GM18519 (cell line): ENCODE data around the gene FBXO41.
A peak's percentile ranks its signal among the peaks of the same experiment; 100 is the strongest.

Source experiments
- ATAC-seq: cut with Tn5 transposase; IDR thresholded peaks from one replicate; pipeline ENCODE4 v1.9.1; 2021; ENCODE audit warnings: mild to moderate bottlenecking, moderate library complexity; ENCODE audit not compliant: unreplicated experiment, low FRiP score

FBXO41 gene

DNA sequence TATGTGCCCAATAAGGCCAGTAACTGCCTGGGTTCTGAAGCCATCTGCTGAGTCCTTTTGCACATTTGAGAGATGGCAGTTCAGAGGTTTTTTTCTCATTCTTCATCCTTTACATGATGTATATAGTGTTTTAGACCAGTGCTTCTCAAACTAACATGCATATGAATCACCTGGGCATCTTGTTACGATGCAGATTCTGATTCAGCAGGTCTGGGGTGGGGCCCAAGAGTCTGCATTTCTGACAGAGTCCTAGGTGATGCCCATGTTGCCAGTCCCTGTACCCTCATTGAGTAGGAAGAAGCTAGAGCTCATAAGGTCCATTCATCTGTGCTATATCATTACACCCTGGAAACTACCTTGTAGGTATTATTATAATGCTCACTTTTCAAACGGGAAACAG is 66.5 kb downstream of the FBXO41 start:
- no peak for ATAC-seq

DNA sequence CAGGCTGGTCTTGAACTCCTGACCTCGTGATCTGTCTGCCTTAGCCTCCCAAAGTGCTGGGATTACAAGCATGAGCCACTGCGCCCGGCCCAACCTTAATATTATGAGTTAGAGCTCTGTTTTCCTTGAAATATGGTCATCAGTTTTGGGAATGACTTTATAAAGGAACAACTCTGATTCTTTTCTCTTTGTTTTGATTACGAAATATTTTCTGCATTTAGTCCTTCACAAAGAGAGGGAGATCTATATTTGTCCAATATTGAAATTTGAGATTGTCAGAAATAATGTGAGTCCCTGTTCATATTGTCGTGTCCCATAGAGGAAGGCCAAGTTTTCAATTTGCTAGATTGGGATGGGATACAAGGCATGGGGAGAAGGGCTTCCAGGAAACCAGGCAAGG is 67.1 kb downstream of the FBXO41 start:
- no peak for ATAC-seq

DNA sequence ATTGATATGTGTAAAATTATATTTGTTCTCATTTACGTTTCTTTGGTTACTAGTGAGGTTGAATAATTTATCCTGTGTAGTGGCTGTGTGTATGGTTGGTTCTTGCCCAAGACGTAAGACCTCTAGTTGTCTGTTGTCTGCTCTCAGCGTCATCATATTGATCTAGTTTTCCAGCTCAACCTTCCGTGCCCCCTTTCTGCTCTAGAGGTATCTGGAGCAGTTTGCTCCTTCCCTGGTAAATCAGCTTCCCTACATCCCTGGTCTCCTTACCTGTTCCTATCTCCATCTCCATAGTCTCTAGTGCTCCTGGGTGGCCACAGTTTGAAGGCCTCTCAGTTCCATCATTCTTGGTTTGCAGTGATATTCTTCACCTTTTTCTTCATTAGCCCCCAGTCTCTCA is 69.0 kb downstream of the FBXO41 start:
- no peak for ATAC-seq

DNA sequence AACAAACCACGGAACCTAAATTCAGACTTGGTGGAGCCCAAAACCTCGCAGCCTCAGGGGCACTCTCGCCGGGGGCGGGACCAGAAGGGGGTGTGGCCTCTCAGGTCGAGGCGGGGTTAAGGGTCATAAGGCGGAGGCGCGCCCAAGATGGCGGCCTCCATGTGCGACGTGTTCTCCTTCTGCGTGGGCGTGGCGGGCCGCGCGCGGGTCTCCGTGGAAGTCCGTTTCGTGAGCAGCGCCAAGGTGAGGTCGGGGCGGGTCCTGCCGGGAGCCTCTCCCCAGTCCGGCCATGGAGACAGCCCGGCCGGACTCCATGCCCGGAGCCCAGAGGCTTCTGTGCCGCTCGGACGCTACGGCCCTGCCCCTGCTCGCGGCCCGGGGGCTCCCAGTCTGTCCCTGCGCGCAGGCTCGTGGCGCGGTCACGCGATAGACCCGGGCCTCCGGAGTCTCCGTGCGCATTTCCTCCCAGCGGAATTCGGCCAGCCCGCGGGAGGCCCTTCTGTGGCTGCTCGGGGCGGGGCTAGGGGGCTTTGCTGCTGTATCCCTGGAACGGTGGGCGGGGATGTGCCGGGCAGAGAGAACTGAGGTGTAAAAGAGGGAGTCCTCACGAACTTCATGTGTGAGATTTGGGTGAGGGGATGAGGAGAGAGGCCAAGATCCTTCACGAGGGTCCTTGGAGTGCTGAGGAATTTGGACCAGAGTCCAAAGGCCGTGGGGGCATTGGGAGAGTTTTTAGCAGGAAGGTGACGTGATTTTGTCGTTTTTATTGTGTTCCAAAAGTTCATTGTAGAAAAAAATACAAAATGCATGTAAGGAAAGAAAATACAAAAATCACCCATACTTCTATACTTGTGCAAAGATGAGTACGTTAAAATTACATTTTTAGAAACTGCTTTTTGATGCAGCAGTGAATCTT is 69.9 kb downstream of the FBXO41 start, which contains the start of gene SMYD5:
Gene SMYD5 (plus strand): TSS at position 126 of the 916 bp plus-strand sequence. CDS start 22 bp downstream, at position 148.
- ATAC-seq, result peak; percentile 66

DNA sequence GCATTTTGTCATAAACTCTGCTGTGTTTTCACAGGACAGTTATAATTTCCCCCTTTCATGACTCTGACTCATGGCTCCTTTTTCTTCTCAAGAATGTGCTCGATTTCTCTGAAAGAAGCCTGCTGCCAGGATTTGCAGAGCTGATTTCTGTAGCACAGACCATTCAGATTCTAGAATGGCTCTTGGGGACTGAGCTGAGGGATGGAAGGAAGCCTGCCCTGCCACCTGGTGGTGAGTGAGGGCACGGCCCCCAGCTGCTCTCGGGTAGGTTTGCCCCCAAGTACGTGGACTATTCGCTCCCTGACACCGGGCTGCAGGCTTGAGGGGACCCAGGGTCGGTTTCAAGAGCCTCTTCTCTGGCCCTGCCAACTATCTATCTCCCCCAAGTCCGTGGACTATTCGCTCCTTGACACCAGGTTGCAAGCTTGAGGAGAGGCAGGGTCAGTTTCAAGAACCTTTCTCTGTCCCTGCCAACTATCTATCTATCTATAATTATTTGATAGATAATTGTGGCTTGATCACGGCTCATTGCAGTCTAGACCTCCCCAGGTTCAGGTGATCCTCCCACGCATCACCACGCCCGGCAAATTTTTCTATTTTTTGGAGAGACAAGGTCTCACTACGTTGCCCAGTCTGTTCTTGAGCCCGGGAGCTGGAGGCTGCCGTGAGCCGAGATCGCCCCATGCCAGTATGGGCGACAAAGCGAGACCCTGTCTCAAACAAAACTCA is 71.7 kb downstream of the FBXO41 start:
- ATAC-seq, result no peak

DNA sequence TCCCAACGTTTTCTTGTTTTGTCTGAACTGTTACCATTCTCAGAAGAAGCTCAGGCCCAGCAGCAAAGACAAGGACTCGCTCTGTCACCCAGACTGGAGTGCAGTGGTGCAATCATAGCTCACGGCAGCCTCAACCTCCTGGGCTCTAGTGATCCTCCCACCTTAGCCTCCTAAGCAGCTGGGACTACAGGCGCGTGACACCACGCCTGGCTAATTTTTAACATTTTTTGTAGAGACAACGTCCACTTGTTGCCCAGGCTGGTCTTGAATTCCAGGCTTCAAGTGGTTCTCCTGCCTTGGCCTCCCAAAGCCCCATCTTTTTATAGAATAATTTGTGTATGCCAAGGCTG is 72.2 kb downstream of the FBXO41 start:
- ATAC-seq, result no peak

DNA sequence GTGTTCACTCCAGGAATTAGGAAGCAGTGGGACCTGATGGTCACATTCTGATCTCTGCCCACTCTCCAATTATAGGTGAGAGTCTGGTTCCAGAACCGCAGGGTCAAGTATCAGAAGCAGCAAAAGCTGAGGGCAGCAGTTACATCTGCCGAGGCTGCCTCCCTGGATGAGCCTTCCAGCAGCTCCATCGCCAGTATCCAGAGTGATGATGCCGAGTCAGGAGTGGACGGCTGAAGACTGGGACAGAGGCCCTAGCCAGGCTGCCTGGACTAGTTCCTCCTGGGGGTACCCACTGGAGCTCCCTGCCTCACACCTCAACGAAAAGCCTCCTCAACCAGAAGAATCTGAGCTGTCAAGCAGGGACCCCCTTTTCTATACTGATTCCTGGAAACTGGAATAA is 73.6 kb downstream of the FBXO41 start:
- ATAC-seq, result no peak

DNA sequence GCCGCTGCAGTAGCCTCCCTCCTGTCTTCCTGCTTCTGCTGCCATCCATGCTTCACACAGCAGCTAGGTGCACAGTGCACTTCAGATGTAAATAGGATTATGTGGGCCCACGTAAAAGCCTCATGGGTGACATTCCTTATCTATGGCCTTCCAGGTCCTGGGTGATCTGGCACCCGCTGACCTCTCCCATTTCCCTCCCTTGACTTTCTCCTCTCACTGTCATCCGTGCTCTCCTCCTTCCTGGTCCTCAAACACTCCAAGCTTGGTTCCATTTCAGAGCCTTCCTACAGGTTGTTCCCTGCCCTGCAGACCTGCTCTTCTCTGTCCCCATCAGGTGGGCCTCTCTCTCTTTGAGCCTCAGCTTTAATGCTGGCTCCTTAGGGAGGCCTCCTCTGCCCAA is 74.3 kb downstream of the FBXO41 start:
- no peak for ATAC-seq

DNA sequence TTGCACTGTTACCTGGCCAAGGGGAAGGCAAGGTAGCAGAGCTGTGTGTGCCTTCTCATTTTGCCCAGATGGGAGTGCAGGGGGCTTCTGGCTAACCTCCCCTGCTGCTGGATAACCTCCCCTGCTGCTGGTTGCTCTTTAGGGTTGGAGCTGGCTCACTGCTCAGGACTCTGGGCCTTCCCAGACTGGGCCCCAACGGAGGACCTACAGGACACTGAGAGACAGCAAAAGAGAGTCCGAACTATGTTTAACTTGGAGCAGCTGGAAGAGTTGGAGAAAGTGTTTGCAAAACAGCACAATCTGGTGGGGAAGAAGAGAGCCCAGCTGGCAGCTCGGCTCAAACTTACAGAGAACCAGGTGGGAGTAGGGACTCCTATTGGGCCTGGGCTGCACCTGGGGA is 76.0 kb downstream of the FBXO41 start:
- no peak for ATAC-seq

DNA sequence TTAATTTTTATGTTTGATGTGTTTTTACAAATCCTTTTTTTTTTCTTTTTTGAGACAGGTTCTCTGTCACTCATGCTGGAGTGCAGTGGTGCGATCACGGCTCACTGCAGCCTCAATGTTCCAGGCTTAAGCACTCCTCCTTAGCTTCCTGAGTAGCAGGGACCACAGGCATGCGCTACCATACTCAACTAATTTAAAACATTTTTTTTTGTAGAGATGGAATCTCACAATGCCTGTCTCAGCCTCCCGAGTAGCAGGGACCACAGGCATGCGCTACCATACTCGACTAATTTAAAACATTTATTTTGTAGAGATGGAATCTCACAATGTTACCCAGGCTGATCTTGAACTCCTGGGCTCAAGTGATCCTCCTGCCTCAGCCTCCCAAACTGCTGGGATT is 78.7 kb downstream of the FBXO41 start:
- no peak for ATAC-seq
